GM18907 (cell line): ENCODE measurements around the gene LDLRAD2.
"Not testable (repeated sequence)": the region's sequence is repeated elsewhere in the genome, so short reads cannot be mapped to it uniquely, and the experiment has no call there.

Experiments used
- ATAC-seq: cut with Tn5 transposase; IDR thresholded peaks from one replicate; pipeline ENCODE4 v1.9.1; 2021; ENCODE audit warnings: mild to moderate bottlenecking, moderate library complexity; ENCODE audit not compliant: unreplicated experiment

Gene LDLRAD2, protein sequence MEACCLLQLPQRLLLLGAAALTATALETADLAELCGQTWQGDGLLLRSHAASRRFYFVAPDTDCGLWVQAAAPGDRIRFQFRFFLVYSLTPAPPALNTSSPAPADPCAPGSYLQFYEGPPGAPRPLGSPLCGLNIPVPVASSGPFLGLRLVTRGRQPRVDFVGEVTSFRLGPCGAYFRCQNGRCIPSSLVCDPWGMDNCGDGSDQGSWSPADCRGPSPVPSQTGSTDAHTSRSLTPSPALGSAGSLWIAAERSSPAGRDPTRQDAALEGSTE

DNA sequence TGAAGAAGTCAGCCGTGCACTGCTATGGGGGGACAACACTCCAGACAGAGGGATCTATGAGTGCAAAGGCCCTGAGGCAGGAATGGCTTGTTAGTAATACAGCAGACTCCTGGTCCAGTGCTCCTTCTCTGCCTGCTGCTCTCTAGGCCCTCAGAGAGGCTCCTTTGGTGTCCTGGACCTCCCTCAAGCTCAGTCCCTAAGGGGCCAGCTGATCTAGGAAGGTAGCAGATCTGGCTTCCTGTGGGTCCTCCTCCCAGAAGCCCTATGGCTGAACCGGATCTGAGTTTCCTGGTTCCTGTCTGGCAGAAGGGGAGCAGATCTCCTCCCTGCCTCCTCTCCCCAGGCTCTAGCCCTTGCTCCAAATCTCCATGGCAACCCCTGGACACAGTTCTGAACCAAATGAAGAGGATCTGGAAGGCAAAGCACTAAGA, at the start of gene LDLRAD2:
Gene LDLRAD2 (plus strand): TSS at position 391 of the 431 bp plus-strand sequence. CDS start 187 bp downstream, outside the sequence.
- ATAC-seq = no peak

DNA sequence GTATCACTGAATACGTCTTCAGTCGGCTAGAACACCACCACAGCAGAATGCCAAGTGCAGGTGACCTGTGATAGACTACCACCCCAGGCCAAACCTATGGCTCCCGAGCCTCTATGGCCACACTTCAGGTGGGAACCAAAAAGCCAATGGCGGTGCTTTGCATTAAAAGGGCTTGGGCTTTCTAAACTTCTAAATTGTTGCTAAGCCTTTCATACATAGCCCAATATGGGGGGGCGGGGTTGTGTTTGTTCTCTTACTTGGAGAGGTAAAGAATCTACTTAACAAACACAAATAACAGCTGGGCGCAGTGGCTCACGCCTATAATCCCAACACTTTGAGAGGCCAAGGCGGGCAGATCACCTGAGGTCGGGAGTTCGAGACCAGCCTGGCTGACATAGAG, 48.8 kb upstream of the LDLRAD2 start:
- no peak for ATAC-seq

DNA sequence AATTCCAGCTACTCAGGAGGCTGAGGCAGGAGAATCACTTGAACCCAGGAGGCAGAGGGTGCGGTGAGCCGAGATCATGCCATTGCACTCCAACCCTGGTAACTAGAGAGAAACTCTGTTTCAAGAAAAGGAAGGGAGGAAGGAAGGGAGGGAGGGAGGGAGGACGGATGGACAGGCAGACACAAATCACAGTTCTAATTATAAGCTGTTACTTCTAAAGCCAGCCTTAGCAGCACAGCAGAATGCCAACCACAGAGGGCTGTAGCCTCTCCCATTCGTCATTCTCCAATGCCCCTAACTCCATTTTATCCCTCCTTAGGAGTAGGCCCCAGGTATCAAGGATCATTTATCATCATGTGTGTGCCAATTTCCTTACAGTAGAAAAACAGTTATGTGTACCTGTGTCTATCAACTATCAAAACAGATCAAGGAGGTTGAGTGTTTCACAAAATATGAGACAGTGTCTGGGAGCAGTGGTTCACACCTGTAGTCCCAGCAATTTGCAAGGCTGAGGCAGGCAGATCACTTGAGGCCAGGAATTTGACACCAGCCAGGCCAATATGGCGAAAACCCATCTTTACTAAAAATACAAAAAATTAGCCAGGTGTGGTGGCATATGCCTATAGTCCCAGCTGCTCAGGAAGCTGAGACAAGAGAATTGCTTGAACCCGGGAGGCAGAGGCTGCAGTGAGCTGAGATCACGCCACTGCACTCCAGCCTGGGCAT, 48.2 kb upstream of the LDLRAD2 start:
- no peak for ATAC-seq

DNA sequence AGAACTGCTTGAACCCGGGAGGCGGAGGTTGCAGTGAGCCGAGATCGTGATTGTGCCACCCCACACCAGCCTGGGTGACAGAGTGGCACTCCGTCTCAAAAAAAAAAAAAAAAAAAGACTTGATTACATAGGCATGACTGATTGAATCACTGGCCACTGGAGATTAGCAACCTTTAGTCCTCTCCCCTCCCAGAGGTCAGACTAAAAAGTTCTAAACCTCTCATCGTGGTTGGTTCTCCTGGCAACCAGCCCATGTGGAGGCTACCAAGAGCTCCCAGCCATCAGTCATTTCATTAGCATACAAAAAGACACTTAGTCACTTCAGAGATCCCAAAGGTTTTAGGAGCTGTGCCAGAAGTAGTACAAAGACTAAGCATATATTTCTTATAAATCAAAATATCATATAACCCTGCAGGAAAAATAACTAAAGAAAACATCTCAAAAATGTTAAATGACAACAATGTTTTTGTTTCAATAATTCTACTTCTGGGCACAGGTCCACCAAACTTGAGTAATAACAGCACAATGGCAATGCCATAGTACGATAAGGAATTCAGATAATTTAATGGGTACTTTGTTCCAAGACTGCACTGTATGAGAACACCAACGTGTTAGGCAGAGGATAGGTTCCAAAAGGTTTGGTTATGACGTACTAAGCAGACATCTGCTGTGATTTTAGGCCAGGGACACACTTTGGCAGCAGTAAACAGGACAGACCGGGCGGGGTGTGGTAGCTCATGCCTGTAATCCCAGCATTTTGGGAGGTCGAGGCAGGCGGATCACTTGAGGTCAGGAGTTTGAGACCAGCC, 47.2 kb upstream of the LDLRAD2 start:
- ATAC-seq = no peak

DNA sequence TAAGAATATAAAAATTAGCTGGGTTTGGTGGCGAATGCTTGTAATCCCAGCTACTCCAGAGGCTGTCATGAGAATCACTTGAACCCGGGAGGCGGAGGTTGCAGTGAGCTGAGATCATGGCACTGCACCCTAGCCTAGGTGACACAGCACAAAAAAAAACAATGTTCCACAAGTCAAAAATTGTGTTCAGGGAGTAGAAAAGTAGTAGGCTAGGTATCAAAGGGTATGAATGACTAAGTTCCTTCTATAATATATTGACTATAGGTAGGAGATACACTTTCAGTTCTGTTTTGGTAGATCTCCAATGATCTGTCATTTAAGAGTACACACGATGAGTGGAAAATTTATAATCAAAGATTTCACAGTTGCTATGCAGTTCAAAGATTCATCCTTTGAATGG, 45.9 kb upstream of the LDLRAD2 start:
- no peak for ATAC-seq

DNA sequence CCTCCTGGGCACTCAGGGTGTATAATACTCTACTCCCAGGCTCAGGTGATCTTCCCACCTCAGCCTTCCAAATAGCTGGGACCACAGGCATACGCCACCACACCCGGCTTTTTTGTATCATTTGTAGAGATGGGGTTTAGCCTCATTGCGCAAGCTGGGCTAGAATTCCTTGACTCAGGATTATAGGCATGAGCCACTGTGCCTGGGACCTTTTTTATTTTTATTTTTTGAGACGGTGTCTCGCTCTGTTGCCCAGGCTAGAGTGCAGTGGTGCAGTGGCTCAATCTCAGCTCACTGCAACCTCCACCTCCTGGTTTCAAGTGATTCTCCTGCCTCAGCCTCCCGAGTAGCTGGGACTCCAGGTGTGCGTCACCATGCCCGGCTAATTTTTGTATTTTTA, 45.0 kb upstream of the LDLRAD2 start:
- ATAC-seq = not testable (repeated sequence)

DNA sequence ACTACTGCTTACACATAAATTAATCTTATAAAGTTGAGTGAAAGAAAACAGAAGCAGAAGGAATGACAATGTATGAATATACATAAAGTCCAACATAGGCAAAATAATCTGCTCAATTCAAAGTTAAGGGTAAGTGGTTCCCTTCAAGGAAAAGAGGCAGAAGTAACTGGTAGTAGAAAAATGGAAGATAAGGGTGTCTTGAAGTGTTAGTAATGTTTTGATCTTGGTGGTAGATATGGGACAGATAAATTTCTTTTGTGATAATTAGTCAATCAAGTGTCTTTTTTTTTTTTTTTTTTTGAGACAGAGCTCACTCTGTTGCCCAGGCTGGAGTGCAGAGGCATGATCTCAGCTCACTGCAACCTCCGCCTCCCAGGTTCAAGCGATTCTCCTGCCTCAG, 41.9 kb upstream of the LDLRAD2 start:
- ATAC-seq = no peak

DNA sequence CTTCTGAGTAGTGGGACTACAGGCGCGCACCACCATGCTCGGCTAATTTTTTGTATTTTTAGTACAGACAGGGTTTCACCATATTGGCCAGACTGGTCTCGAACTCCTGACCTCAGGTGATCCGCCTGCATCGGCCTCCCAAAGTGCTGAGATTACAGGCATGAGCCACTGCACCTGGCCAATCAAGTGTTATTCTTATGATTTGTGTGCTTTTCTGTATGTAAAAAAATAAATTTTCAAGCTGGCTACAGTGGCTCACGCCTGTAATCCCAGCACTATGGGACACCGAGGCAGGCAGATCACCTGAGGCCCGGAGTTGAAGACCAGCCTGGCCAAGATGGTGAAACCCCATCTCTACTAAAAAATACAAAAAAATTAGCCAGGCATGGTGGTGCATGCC, 41.5 kb upstream of the LDLRAD2 start:
- ATAC-seq = not testable (repeated sequence)

DNA sequence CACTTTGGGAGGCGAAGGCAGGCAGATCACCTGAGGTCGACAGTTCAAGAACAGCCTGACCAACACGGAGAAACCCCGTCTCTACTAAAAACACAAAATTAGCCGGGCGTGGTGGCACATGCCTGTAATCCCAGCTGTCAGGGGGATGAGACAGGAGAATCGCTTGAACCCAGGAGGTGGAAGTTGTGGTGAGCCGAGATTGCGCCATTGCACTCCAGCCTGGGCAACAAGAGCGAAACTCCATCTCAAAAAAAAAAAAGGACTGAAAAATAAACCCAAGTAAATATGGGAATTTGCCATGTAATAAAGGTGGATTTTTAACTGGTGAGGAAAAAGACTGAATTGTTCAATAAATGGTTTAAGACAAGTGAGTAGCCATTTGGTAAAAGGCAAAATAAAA, 40.4 kb upstream of the LDLRAD2 start:
- not testable (repeated sequence) for ATAC-seq

DNA sequence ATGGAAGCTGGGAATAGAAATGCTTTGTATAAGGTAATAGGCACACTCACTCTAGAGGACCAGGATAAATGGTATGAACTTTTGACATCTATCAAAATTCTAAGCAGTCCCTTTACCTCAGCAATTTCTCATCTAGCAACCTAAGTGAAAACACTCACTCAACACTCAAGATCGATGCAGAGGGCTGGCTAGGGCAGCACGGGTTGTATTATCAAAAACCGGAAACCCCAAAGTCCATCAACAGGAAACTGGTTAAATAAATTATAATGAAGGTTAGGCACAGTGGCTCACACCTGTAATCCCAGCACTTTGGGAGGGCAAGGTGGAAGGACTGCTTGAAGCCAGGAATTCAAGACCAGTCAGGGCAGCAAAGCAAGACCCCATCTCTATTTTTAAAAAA, 38.5 kb upstream of the LDLRAD2 start:
- ATAC-seq = no peak

DNA sequence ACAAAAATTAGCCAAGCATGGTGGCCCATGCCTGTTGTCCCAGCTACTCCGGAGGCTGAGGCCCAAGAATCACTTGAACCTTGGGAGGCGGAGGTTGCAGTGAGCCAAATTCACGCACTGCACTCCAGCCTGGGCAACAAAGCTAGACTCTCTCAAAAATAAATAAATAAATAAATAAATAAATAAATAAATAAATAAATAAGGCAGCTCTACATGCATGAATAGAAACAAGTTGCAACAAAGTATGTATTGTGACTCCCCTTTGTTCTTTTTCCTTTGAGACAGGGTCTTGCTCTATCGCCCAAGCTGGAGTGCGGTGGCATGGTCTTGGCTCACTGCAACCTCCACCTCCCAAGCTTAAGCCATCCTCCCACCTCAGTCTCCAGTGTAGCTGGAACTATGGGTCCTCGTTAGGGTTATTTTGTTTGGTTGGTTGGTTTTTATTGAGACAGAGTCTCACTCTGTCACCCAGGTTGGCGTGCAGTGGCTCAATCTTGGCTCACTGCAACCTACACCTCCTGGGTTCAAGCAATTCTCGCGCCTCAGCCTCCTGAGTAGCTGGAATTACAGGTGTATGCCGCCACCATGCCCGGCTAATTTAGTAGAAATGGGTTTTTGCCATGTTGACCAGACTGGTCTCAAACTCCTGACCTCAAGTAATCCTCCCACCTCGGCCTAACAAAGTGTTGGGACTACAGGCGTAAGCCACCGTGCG, 37.1 kb upstream of the LDLRAD2 start:
- ATAC-seq = no peak

DNA sequence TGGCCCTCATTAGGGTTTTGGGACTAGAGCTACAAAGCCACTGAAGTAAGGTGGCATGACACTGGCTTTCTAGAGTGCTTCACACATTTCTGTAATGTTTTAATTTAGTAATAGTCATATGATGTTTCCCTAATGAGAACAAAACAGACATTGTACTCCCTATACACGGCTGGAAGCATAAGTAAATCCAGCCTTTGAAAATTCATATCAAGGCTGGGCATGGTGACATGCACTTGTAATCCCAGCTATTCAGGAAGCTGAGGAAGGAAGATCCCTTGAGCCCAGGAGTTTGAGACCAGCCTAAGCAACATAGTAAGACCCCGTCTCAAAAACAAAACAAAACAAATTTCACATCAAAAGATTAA, 36.5 kb upstream of the LDLRAD2 start:
- no peak for ATAC-seq

DNA sequence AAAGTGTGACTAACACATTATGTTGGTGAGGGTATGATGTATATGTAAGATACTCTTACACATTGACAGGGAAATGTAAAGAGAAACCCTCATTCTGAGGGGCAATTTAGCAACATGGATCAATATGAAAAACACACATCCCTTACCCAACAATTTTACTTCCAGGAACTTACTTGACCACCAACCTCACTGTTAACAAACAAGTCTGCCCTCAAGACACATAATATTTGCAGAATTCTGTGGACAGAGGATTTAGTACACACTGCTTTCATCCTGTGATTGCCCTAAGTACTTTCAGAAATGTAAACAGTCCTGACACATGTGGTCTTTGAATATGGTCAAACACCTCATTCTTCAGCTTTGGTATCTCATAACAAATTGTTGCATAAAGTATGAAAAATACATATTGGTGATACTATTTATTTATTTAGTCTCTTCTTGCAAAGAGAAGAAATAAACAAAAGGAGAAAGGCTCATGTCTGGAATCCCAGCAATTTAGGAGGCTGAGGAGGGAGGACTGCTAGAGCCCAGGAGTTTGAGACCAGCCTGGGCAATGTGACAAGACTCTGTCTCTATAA, 36.0 kb upstream of the LDLRAD2 start:
- no peak for ATAC-seq

DNA sequence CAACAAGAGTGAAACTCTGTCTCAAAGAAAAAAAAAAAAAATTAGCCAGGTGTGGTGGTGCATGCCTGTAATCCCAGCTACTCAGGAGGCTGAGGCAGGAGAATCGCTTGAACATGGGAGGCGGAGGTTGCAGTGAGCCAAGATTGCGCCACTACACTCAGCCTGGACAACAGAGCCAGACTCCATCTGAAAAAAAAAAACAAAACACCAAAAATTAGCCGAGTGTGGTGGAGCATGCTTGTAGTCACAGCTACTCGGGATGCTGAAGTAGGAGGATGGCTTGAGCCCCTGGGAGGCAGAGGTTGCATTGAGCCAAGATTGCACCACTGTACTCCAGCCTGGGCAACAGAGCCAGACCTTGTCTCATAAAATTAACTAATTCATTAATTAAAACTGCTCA, 35.1 kb upstream of the LDLRAD2 start:
- not testable (repeated sequence) for ATAC-seq

DNA sequence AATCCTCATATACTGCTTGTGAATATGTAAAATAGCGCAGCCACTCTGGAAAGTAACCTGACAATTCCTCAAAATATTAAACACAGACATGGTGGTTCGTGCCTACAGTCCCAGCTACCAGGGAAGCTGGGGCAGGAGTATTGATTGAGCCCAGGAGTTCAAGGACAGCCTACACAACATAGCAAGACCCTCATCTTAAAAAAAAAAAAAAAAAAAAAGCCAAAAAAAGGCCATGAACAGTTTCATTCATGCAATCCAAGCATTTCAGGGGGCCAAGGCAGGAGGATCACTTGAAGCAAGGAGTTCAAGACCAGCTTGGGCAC, 33.7 kb upstream of the LDLRAD2 start:
- no peak for ATAC-seq

DNA sequence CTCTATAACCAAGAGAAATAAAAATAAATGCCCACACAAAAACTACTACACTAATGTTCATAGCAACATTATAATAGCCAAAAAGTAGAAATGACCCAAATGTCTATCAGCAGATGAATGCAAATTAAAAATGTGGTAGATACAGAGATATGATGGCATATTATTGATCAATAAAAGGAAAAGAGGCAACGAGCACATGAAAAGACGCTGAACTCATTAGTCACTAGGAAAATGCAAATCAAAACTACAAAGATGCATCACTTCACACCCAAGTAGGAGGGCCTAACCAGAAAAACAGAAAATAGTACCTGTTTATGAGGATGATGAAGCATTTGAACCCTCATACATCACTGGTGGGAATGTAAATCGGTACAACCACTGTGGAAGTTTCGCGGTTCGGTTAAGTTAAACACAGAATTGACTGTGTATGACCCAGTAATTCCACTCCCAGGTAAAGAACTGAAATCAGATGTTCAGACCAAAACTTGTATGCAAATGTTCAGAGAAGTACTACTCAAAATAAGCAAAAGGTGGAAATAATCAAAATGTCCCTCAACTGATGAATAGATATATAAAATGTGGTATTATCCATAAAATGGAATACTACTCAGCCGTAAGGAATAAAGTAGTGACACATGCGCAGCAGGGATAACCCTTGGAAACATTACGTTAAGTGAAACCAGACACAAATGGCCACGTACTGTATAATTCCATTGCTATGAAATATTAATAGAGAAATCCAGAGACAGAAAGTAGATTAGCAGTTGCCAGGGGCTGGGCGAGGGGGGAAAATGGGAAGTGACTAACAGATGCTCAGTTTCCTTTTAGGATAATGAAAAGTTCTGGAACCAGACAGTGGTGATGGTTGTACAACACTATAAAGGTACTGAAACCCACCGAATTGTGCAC, 32.2 kb upstream of the LDLRAD2 start:
- ATAC-seq = no peak

DNA sequence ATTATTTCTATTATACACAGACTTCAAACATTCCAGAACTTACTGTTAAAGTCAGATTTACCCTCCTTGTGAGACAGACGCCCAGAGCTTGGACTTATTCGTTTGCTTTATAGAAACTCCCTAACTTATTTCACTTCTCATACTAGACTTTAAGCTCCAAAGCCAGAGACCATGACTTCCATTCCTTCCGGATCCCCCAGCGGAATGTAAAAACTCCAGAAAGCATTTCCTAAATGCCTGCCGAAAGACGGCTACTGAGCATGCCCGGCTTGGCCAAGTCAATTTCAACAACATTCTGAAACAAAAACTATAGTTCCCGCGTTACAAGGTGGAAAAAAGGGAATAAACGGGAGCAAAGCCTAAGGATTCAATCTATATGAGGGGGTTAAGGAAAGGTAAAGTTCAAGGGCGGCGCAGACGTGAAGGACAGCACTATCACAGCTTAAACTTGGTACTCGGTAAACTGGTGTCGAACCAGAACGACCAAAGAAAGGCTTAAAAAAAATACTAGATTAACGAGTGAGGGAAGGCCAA, 30.2 kb upstream of the LDLRAD2 start:
- peak; percentile 24 for ATAC-seq

DNA sequence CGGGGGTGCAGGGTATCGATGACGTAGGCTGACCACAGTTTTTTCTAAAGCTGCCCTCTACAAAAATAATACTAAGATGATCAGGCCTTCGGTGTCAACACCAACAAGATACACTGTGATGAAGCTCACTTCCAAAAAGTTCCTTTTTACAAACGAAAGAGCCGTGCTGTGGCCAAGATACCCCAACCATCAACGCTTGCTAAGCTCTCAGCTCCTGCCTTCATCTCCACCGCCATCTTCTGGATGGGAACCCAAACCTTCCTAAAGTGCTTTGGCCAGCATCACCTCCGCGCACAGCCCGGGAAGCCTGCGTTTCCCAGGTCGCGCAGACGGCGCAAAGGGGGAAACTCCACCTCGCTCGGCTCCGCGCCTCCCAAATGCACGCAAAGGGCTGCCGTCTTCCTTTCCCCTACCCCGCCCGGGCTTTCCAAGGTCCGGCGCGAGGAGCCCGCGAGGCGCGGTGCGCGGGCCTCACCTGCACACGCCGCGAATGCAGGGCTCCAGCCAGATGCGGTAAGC, 29.7 kb upstream of the LDLRAD2 start:
- ATAC-seq = peak; percentile 23
